K562 (cell line): Measurements from ENCODE around the gene TMEM218. TPM values are rescaled to one million over a fixed set of nuclear protein-coding genes. Genes with fewer than 3 reads are reported as not detected.

ENCODE experiments used
- ATF1 ChIP-seq, 2 experiments: fragments of 450-650 bp in 1 of 2; IDR thresholded peaks; 2 replicates each; pipeline ENCODE4 v1.6.1; 2016; ENCODE audit warnings: missing compliant biosample characterization in 1 of 2, missing genetic modification characterization in 1 of 2
- BCL6 ChIP-seq: fragments of 250-450 bp; sonication (Bioruptor Pico); IDR thresholded peaks from 2 replicates; pipeline ENCODE4 v1.4.0; 2020
- CREM ChIP-seq: IDR thresholded peaks from 2 replicates; pipeline ENCODE4 v1.6.1; 2014; ENCODE audit warnings: antibody characterized with exemption, low read depth
- FOXK1 ChIP-seq: sonication (generic); formaldehyde crosslinking; IDR thresholded peaks from 2 replicates; pipeline ENCODE4 v1.8.0; 2022; ENCODE audit warnings: missing genetic modification reagents, mild to moderate bottlenecking, borderline replicate concordance
- IFI16 ChIP-seq: fragments of 250-450 bp; sonication (Bioruptor Pico); IDR thresholded peaks from 2 replicates; pipeline ENCODE4 v2.1.2; 2022; ENCODE audit warnings: mild to moderate bottlenecking, inconsistent platforms
- MAZ ChIP-seq, 2 experiments: fragments of 450-650 bp in 1 of 2; sonication (generic) in 1 of 2; formaldehyde crosslinking; IDR thresholded peaks in 1 of 2; conservative IDR thresholded peaks in 1 of 2; 2 replicates each; pipeline versions ENCODE4 v1.4.0 to v1.5.0; 2020; ENCODE audit warnings: mild to moderate bottlenecking in 1 of 2, missing genetic modification reagents in 1 of 2
- MXD1 ChIP-seq: fragments of 250-450 bp; sonication (Bioruptor Pico); IDR thresholded peaks from 2 replicates; pipeline ENCODE4 v1.8.0; 2021; ENCODE audit warnings: borderline replicate concordance, mild to moderate bottlenecking, moderate library complexity; ENCODE audit not compliant: poor library complexity, severe bottlenecking
- NONO ChIP-seq, 2 experiments: fragments of 200-400 bp in 1 of 2; fragments of 450-650 bp in 1 of 2; formaldehyde crosslinking in 1 of 2; IDR thresholded peaks; 2 replicates each; pipeline ENCODE4 v1.6.1; 2017; ENCODE audit warnings: low read depth in 2 of 2, mild to moderate bottlenecking in 2 of 2, moderate library complexity in 2 of 2, low read length in 1 of 2
- RCOR1 ChIP-seq, 2 experiments: IDR thresholded peaks; 2 replicates each; pipeline ENCODE4 v1.6.1; 2012; ENCODE audit warnings: low read depth in 2 of 2, low read length in 2 of 2, borderline replicate concordance in 1 of 2, improper control_type of control experiment in 1 of 2
- RREB1 ChIP-seq: fragments of 250-450 bp; sonication (Bioruptor Pico); IDR thresholded peaks from 2 replicates; pipeline ENCODE4 v1.4.0; 2020
- SMAD1 ChIP-seq: fragments of 150-350 bp; IDR thresholded peaks from 2 replicates; pipeline ENCODE4 v1.6.1; 2014; ENCODE audit warnings: low read length, low read depth; ENCODE audit not compliant: partially characterized antibody
- SMARCA4 ChIP-seq: fragments of 450-650 bp; IDR thresholded peaks from 2 replicates; pipeline ENCODE4 v1.6.1; 2016
- ZNF197 ChIP-seq: fragments of 200-800 bp; sonication (Bioruptor generic); IDR thresholded peaks from 2 replicates; pipeline ENCODE4 v1.6.1; 2016; ENCODE audit warnings: low read depth, missing genetic modification characterization, missing compliant biosample characterization
- polyA plus RNA-seq, 8 experiments: library from polyadenylated mRNA; depleted of rRNA in 4 of 8; stranded (reverse) in 5 of 8; unstranded in 3 of 8; fragments of >200 nt; fragmentation: Nextera tagmentation in 2 of 8; fragmentation: Illumina TruSeq in 1 of 8; extraction: Ambion mirVana in 2 of 8; extraction: Trizol in 1 of 8; gene quantifications; 2 replicates each; pipeline versions ENCODE4 v1.2.1 to v1.2.3, GENCODE V29; 2011 to 2014; ENCODE audit warnings: inconsistent platforms in 1 of 8, missing spikeins in 1 of 8
- total RNA-seq, 7 experiments: library from RNA; depleted of rRNA in 6 of 7; stranded (reverse); fragments of >200 nt in 6 of 7; fragmentation: Illumina TruSeq in 2 of 7; extraction: Trizol in 2 of 7; gene quantifications; 2 replicates each; pipeline versions ENCODE4 v1.2.1 to v1.2.3, GENCODE V29; 2011 to 2021; ENCODE audit warnings: low replicate concordance in 1 of 7
- TF ChIP-seq, protein P1 (sequence below): IDR thresholded peaks from 2 replicates; pipeline ENCODE4 v1.6.1; 2016; ENCODE audit warnings: missing genetic modification characterization, missing compliant biosample characterization
- TF ChIP-seq, protein P2 (sequence below): fragments of 450-650 bp; conservative IDR thresholded peaks from 2 replicates; pipeline ENCODE4 v1.6.1; 2016; ENCODE audit warnings: missing genetic modification characterization, low read depth, mild to moderate bottlenecking, control low read depth, missing compliant biosample characterization
- TF ChIP-seq, protein P3 (sequence below): fragments of 450-650 bp; formaldehyde crosslinking; IDR thresholded peaks from 2 replicates; pipeline ENCODE4 v1.4.0; 2020; ENCODE audit warnings: mild to moderate bottlenecking

The TMEM218 gene
- total and polyA plus RNA-seq, 9 of the 15 experiments (the other 6 are each of a cell fraction or from before 2014, with no cell fraction given), result 13.4 to 32.2 (median 25.4) TPM

GRCh38 chr11:125070699-125071254 is 40.6 kb downstream of the TMEM218 start (continued):
- TF ChIP-seq RREB1, result 0 out of 2 replicates have a peak, but pooled peaks have one; percentile 52
- no peak for TF ChIP-seq FOXK1 (CRISPR knock-in tag)
- no peak for TF ChIP-seq SMAD1
- no peak for TF ChIP-seq ATF1 (CRISPR knock-in tag; IDR thresholded peaks at IDR 0.05)
- TF ChIP-seq ATF1 (tag; IDR thresholded peaks at IDR 0.05), result peak; percentile 46; the same call in 1 of the 2 replicates
- TF ChIP-seq RCOR1 (IDR thresholded peaks at IDR 0.05; ENCODE audit: borderline replicate concordance in 1 of 2, low read depth in 2 of 2, low read length in 2 of 2), result peak in 1 of 2 experiments; percentile 24; a peak in 1 of 4 replicates
- TF ChIP-seq, protein P1, sequence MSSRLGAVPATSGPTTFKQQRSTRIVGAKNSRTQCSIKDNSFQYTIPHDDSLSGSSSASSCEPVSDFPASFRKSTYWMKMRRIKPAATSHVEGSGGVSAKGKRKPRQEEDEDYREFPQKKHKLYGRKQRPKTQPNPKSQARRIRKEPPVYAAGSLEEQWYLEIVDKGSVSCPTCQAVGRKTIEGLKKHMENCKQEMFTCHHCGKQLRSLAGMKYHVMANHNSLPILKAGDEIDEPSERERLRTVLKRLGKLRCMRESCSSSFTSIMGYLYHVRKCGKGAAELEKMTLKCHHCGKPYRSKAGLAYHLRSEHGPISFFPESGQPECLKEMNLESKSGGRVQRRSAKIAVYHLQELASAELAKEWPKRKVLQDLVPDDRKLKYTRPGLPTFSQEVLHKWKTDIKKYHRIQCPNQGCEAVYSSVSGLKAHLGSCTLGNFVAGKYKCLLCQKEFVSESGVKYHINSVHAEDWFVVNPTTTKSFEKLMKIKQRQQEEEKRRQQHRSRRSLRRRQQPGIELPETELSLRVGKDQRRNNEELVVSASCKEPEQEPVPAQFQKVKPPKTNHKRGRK (tag), result no peak
- TF ChIP-seq, protein P2, sequence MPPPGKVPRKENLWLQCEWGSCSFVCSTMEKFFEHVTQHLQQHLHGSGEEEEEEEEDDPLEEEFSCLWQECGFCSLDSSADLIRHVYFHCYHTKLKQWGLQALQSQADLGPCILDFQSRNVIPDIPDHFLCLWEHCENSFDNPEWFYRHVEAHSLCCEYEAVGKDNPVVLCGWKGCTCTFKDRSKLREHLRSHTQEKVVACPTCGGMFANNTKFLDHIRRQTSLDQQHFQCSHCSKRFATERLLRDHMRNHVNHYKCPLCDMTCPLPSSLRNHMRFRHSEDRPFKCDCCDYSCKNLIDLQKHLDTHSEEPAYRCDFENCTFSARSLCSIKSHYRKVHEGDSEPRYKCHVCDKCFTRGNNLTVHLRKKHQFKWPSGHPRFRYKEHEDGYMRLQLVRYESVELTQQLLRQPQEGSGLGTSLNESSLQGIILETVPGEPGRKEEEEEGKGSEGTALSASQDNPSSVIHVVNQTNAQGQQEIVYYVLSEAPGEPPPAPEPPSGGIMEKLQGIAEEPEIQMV, result no peak; the same call in 1 of the 2 replicates
- TF ChIP-seq ZNF197 (CRISPR knock-in tag), result 0 out of 2 replicates have a peak, but pooled peaks have one; percentile 45
- TF ChIP-seq SMARCA4, result peak; percentile 81
- TF ChIP-seq BCL6, result peak; percentile 56; the same call in 1 of the 2 replicates
- TF ChIP-seq, protein P3, sequence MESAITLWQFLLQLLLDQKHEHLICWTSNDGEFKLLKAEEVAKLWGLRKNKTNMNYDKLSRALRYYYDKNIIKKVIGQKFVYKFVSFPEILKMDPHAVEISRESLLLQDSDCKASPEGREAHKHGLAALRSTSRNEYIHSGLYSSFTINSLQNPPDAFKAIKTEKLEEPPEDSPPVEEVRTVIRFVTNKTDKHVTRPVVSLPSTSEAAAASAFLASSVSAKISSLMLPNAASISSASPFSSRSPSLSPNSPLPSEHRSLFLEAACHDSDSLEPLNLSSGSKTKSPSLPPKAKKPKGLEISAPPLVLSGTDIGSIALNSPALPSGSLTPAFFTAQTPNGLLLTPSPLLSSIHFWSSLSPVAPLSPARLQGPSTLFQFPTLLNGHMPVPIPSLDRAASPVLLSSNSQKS (CRISPR knock-in tag), result no peak
- TF ChIP-seq NONO (IDR thresholded peaks at IDR 0.05; ENCODE audit: low read depth in 2 of 2, low read length in 1 of 2), result 0 out of 4 replicates have a peak, but pooled peaks of 1 of the 2 experiments have one; percentile 23
- TF ChIP-seq MXD1 (CRISPR knock-in tag), result no peak
- peak; percentile 53 to 74; a peak in 3 of 4 replicates for TF ChIP-seq MAZ (CRISPR knock-in tag; conservative IDR thresholded peaks at IDR 0.05 in 1 of 2, IDR thresholded peaks at IDR 0.05 in 1 of 2)
- TF ChIP-seq IFI16 (CRISPR knock-in tag), result no peak
- TF ChIP-seq CREM, result no peak; the same call in 1 of the 2 replicates
